GM12878 (cell line): ENCODE measurements around the gene SRC.

Source experiments
- CTCF ChIP-seq, 3 experiments: IDR thresholded peaks in 2 of 3; conservative IDR thresholded peaks in 1 of 3; 2 replicates each; pipeline ENCODE4 v1.5.1; 2011; ENCODE audit warnings: low read depth in 3 of 3, low read length in 3 of 3, mild to moderate bottlenecking in 3 of 3, control low read depth in 2 of 3, moderate library complexity in 2 of 3, inconsistent platforms in 1 of 3, mixed read lengths in 1 of 3; ENCODE audit not compliant: control insufficient read depth in 2 of 3, insufficient read depth in 1 of 3; ENCODE audit errors: extremely low read depth in 1 of 3
- NBN ChIP-seq: fragments of 450-650 bp; IDR thresholded peaks from 2 replicates; pipeline ENCODE4 v1.6.1; 2016
- POLR2AphosphoS5 ChIP-seq: IDR thresholded peaks from 2 replicates; pipeline ENCODE4 v1.6.1; 2011; ENCODE audit warnings: mild to moderate bottlenecking, low read length, inconsistent platforms
- SPI1 ChIP-seq: IDR thresholded peaks from 2 replicates; pipeline ENCODE4 v1.6.1; 2011; ENCODE audit warnings: low read depth, mild to moderate bottlenecking, low read length, moderate library complexity, borderline replicate concordance; ENCODE audit not compliant: insufficient read depth

- no peak for TF ChIP-seq CTCF (IDR thresholded peaks at IDR 0.05 in 2 of 3, conservative IDR thresholded peaks at IDR 0.05 in 1 of 3; ENCODE audit: control insufficient read depth in 2 of 3, extremely low read depth in 1 of 3, insufficient read depth in 1 of 3, low read depth in 3 of 3, low read length in 3 of 3)
- TF ChIP-seq NBN = no peak
- TF ChIP-seq POLR2AphosphoS5 = no peak
- TF ChIP-seq SPI1 = no peak
These were observed 99.1 kb downstream of the SRC start for GRCh38 chr20:37445041-37445440.
